BLaER1 treated with 17β-estradiol and CSF1 and Interleukin-3, amounts not matched to agents 10 nM and 100 nM (cell line): Measurements from ENCODE around the gene STX4.

ENCODE experiments used
- H3K27ac ChIP-seq, 11 experiments: shearing (Covaris generic); formaldehyde crosslinking; 2 replicates each; pipeline ENCODE4 v1.8.1; 2022
- H3K27me3 ChIP-seq, 11 experiments: shearing (Covaris generic); formaldehyde crosslinking; 2 replicates each; pipeline ENCODE4 v1.8.1; 2022
- H3K36me3 ChIP-seq, 11 experiments: shearing (Covaris generic); formaldehyde crosslinking; 2 replicates each; pipeline ENCODE4 v1.8.1; 2022
- H3K4me1 ChIP-seq, 10 experiments: shearing (Covaris generic); formaldehyde crosslinking; 2 replicates each; pipeline ENCODE4 v1.8.1; 2022
- H3K4me2 ChIP-seq, 11 experiments: shearing (Covaris generic); formaldehyde crosslinking; 2 replicates each; pipeline ENCODE4 v1.8.1; 2022
- H3K4me3 ChIP-seq, 10 experiments: shearing (Covaris generic); formaldehyde crosslinking; 2 replicates each; pipeline ENCODE4 v1.8.1; 2022
- H3K9ac ChIP-seq, 11 experiments: shearing (Covaris generic); formaldehyde crosslinking; 2 replicates each; pipeline ENCODE4 v1.8.1; 2022
- H3K9me3 ChIP-seq, 11 experiments: shearing (Covaris generic); formaldehyde crosslinking; replicated peaks in 1 of 11; 2 replicates each; pipeline ENCODE4 v1.8.1; 2022
- H4K20me1 ChIP-seq, 11 experiments: shearing (Covaris generic); formaldehyde crosslinking; 2 replicates each; pipeline ENCODE4 v1.8.1; 2022
- Cebpa-rat ChIP-seq, 11 experiments: shearing (Covaris generic); IDR thresholded peaks; 2 replicates each; pipeline ENCODE4 v1.8.1; 2022

STX4 gene

GRCh38 chr16:30989469-30990047 is 43.8 kb upstream of the STX4 start:
- peaks cover under 1 to 42% (median 20%) of the 10 kb centered on the region in 10 experiments; a peak in 16 of 20 replicates for H3K4me1 ChIP-seq
- H3K27ac ChIP-seq, result no peak overlapping the region
- H3K9ac ChIP-seq, result no peak overlapping the region
- H4K20me1 ChIP-seq, result peaks cover 0 to 5% (median 3%) of the 10 kb centered on the region in 11 experiments; a peak in 13 of 22 replicates
- no peaks in the 10 kb centered on the region for H3K9me3 ChIP-seq
- H3K4me3 ChIP-seq, result no peak overlapping the region
- no peak overlapping the region for H3K4me2 ChIP-seq
- peaks cover 1 to 34% (median 21%) of the 10 kb centered on the region in 11 experiments; a peak in 19 of 22 replicates for H3K36me3 ChIP-seq
- no peaks in the 10 kb centered on the region for H3K27me3 ChIP-seq
- TF ChIP-seq Cebpa-rat (IDR thresholded peaks at IDR 0.05), result no peak

GRCh38 chr16:30990105-30990504 is 43.3 kb upstream of the STX4 start:
- Histone ChIP-seq H3K4me3 (no peak overlapping the region), H3K4me2 (no peak overlapping the region), H3K27me3 (no peaks in the 10 kb centered on the region), H3K4me1 (peaks cover 0 to 38% (median 16%) of the 10 kb centered on the region in 10 experiments; a peak in 16 of 20 replicates), H4K20me1 (no peaks in the 10 kb centered on the region; a peak in 2 of 22 replicates), H3K36me3 (peaks cover 0 to 30% (median 19%) of the 10 kb centered on the region in 11 experiments; a peak in 15 of 22 replicates), H3K27ac (no peak overlapping the region), H3K9me3 (no peaks in the 10 kb centered on the region), H3K9ac (no peak overlapping the region)
- TF ChIP-seq Cebpa-rat (IDR thresholded peaks at IDR 0.05), result no peak

GRCh38 chr16:30991052-30991451 is 42.3 kb upstream of the STX4 start:
- peaks cover 0 to 30% (median 12%) of the 10 kb centered on the region in 10 experiments; a peak in 10 of 20 replicates for H3K4me1 ChIP-seq
- H3K4me2 ChIP-seq, result no peak overlapping the region
- no peaks in the 10 kb centered on the region for H3K27me3 ChIP-seq
- peaks cover 0 to 24% (median 10%) of the 10 kb centered on the region in 11 experiments; a peak in 14 of 22 replicates for H3K36me3 ChIP-seq
- no peak overlapping the region for H3K27ac ChIP-seq
- TF ChIP-seq Cebpa-rat (IDR thresholded peaks at IDR 0.05), result no peak
- H3K9me3 ChIP-seq, result no peaks in the 10 kb centered on the region
- H3K9ac ChIP-seq, result no peak overlapping the region
- H3K4me3 ChIP-seq, result no peak overlapping the region
- H4K20me1 ChIP-seq, result no peaks in the 10 kb centered on the region; a peak in 1 of 22 replicates

GRCh38 chr16:30992276-30992780 is 41.0 kb upstream of the STX4 start:
- peaks cover 0 to 13% (median 5%) of the 10 kb centered on the region in 11 experiments; a peak in 10 of 22 replicates for H3K36me3 ChIP-seq
- H3K4me3 ChIP-seq, result no peak overlapping the region
- H3K27me3 ChIP-seq, result no peaks in the 10 kb centered on the region
- no peaks in the 10 kb centered on the region for H4K20me1 ChIP-seq
- H3K9me3 ChIP-seq, result no peaks in the 10 kb centered on the region
- H3K9ac ChIP-seq, result no peak overlapping the region
- no peak overlapping the region for H3K4me2 ChIP-seq
- TF ChIP-seq Cebpa-rat (IDR thresholded peaks at IDR 0.05), result no peak
- no peak overlapping the region for H3K27ac ChIP-seq
- peaks cover 0 to 38% (median 12%) of the 10 kb centered on the region in 10 experiments; a peak in 11 of 20 replicates for H3K4me1 ChIP-seq

GRCh38 chr16:30992931-30993816 is 40.2 kb upstream of the STX4 start:
- H3K4me2 ChIP-seq, result peak overlapping the region in 3 of 11 experiments; percentile 9 to 28 (median 26); a peak in 3 of 22 replicates
- no peak for TF ChIP-seq Cebpa-rat (IDR thresholded peaks at IDR 0.05)
- peaks cover 0 to 5% (median 0%) of the 10 kb centered on the region in 11 experiments; a peak in 7 of 22 replicates for H3K36me3 ChIP-seq
- H3K9ac ChIP-seq, result 0 out of 22 replicates have a peak overlapping the region, but pooled peaks of 1 of the 11 experiments have one; percentile 5
- H3K4me3 ChIP-seq, result no peak overlapping the region
- no peaks in the 10 kb centered on the region for H3K27me3 ChIP-seq
- no peaks in the 10 kb centered on the region for H3K9me3 ChIP-seq
- H3K4me1 ChIP-seq, result peaks cover 0 to 38% (median 15%) of the 10 kb centered on the region in 10 experiments; a peak in 11 of 20 replicates
- peak overlapping the region in 2 of 11 experiments; percentile 43 to 44; a peak in 4 of 22 replicates for H3K27ac ChIP-seq
- no peaks in the 10 kb centered on the region for H4K20me1 ChIP-seq

- no peaks in the 10 kb centered on the region for H3K36me3 ChIP-seq
- no peak overlapping the region for H3K4me2 ChIP-seq
- H3K27ac ChIP-seq, result no peak overlapping the region
- no peak overlapping the region for H3K4me3 ChIP-seq
- H3K9ac ChIP-seq, result no peak overlapping the region
- peaks cover 0 to 38% (median 11%) of the 10 kb centered on the region in 10 experiments; a peak in 11 of 20 replicates for H3K4me1 ChIP-seq
- H4K20me1 ChIP-seq, result no peaks in the 10 kb centered on the region
- no peaks in the 10 kb centered on the region for H3K27me3 ChIP-seq
- TF ChIP-seq Cebpa-rat (IDR thresholded peaks at IDR 0.05), result no peak
- H3K9me3 ChIP-seq, result no peaks in the 10 kb centered on the region
Measured at GRCh38 chr16:30995927-30996323, 37.4 kb upstream of the STX4 start.

GRCh38 chr16:30996324-30996984 is 36.9 kb upstream of the STX4 start:
- H3K4me2 ChIP-seq, result peak overlapping the region; percentile 50 to 85 (median 62); a peak in 18 of 22 replicates
- no peak for TF ChIP-seq Cebpa-rat (IDR thresholded peaks at IDR 0.05)
- H3K4me1 ChIP-seq, result peaks cover 0 to 38% (median 11%) of the 10 kb centered on the region in 10 experiments; a peak in 11 of 20 replicates
- peak overlapping the region in 3 of 11 experiments; percentile 29 to 40 (median 30); a peak in 4 of 22 replicates for H3K27ac ChIP-seq
- no peaks in the 10 kb centered on the region for H3K27me3 ChIP-seq
- H3K9ac ChIP-seq, result peak overlapping the region in 6 of 11 experiments; percentile 26 to 63 (median 58); a peak in 8 of 22 replicates
- H3K36me3 ChIP-seq, result no peaks in the 10 kb centered on the region
- no peaks in the 10 kb centered on the region for H4K20me1 ChIP-seq
- no peaks in the 10 kb centered on the region for H3K9me3 ChIP-seq
- H3K4me3 ChIP-seq, result peak overlapping the region in 5 of 10 experiments; percentile 32 to 62 (median 48); a peak in 9 of 20 replicates

- Histone ChIP-seq H3K36me3 (no peaks in the 10 kb centered on the region), H3K4me3 (peak overlapping the region in 6 of 10 experiments; percentile 26 to 62 (median 42); a peak in 10 of 20 replicates), H3K4me2 (peak overlapping the region; percentile 50 to 85 (median 62); a peak in 18 of 22 replicates), H3K4me1 (peaks cover 0 to 38% (median 11%) of the 10 kb centered on the region in 10 experiments; a peak in 11 of 20 replicates), H3K27ac (peak overlapping the region in 3 of 11 experiments; percentile 29 to 40 (median 30); a peak in 4 of 22 replicates), H3K9ac (peak overlapping the region in 6 of 11 experiments; percentile 26 to 63 (median 58); a peak in 8 of 22 replicates), H4K20me1 (no peaks in the 10 kb centered on the region), H3K27me3 (no peaks in the 10 kb centered on the region), H3K9me3 (no peaks in the 10 kb centered on the region)
- TF ChIP-seq Cebpa-rat (IDR thresholded peaks at IDR 0.05), result no peak
Measured at GRCh38 chr16:30996985-30997724, 36.2 kb upstream of the STX4 start.
